BJ (cell line): ENCODE measurements around the gene CCDC93. TPM values are rescaled to one million over a fixed set of nuclear protein-coding genes. Genes with fewer than 3 reads are reported as not detected.

ENCODE experiments used
- CTCF ChIA-PET: fragments of 350-600 bp; formaldehyde crosslinking; extraction: SDS; loops from one replicate; lab custom pipeline; 2021; ENCODE audit warnings: antibody characterized with exemption, inconsistent platforms; lab: Yijun Ruan, JAX
- POLR2A ChIA-PET: fragments of 300-600 bp; sonication (Branson Sonifier 250); formaldehyde crosslinking; extraction: SDS; loops from one replicate; lab custom pipeline; 2021; ENCODE audit warnings: antibody characterized with exemption; lab: Charles Lee
- DNase-seq: peaks from one replicate; pipeline ENCODE4 v3.0.0-alpha.2; 2011; ENCODE audit warnings: low read depth
- H3K27me3 ChIP-seq: 2 replicates; pipeline ENCODE4 v1.6.0; 2011; ENCODE audit warnings: low read length; ENCODE audit not compliant: control insufficient read depth, insufficient read depth
- H3K36me3 ChIP-seq: 2 replicates; pipeline ENCODE4 v1.5.1; 2011; ENCODE audit warnings: low read length; ENCODE audit not compliant: control insufficient read depth, insufficient read depth
- H3K4me3 ChIP-seq: 2 replicates; pipeline ENCODE4 v1.5.1; 2011; ENCODE audit warnings: low read depth, mild to moderate bottlenecking, control low read depth, low read length
- CTCF ChIP-seq: IDR thresholded peaks from 2 replicates; pipeline ENCODE4 v1.5.1; 2011; ENCODE audit warnings: low read depth, mild to moderate bottlenecking, control low read depth, inconsistent platforms, low read length, moderate library complexity; ENCODE audit not compliant: insufficient read depth
- polyA plus RNA-seq: library from polyadenylated mRNA; depleted of rRNA; stranded (reverse); fragments of >200 nt; gene quantifications from 2 replicates; pipeline ENCODE4 v1.2.3, GENCODE V29; 2011

Gene CCDC93
- polyA plus RNA-seq, 1 experiment: 12.8 TPM

GRCh38 chr2:118050386-118050785, 36.5 kb upstream of the CCDC93 start:
- ChIA-PET POLR2A (no interaction called here), CTCF (interaction anchor here (8.4 kb wide), 1 partner anchor 11 kb away, joined by 95 read pairs; no protein-coding TSS in a partner anchor)

GRCh38 chr2:118049816-118050140, 35.9 kb upstream of the CCDC93 start:
- DNase-seq: no peak
- CTCF ChIA-PET: interaction anchor here (8.4 kb wide), 1 partner anchor 12 kb away, joined by 95 read pairs; no protein-coding TSS in a partner anchor
- POLR2A ChIA-PET: no interaction called here
- peaks cover 3% of the 10 kb centered on the region; the same call in 1 of the 2 replicates for H3K27me3 ChIP-seq
- no peak for TF ChIP-seq CTCF
- H3K36me3 ChIP-seq: no peaks in the 10 kb centered on the region
- no peak overlapping the region for H3K4me3 ChIP-seq

More at GRCh38 chr2:118050386-118050785, 36.5 kb upstream of the CCDC93 start:
- DNase-seq: no peak
- Histone ChIP-seq H3K27me3 (peaks cover 2% of the 10 kb centered on the region; the same call in 1 of the 2 replicates), H3K36me3 (no peaks in the 10 kb centered on the region), H3K4me3 (no peak overlapping the region)
- TF ChIP-seq CTCF: no peak

- no peak for TF ChIP-seq CTCF
- ChIA-PET CTCF (interaction anchor here (2.8 to 8.4 kb wide), 2 partner anchors 11 to 12 kb away, joined by 13 to 95 read pairs; no protein-coding TSS in a partner anchor), POLR2A (no interaction called here)
- Histone ChIP-seq H3K27me3 (peaks cover 3% of the 10 kb centered on the region; the same call in 1 of the 2 replicates), H3K36me3 (no peaks in the 10 kb centered on the region), H3K4me3 (no peak overlapping the region)
- no peak for DNase-seq
These were observed 35.4 kb upstream of the CCDC93 start for GRCh38 chr2:118049140-118049815.

GRCh38 chr2:118048401-118048800, 34.5 kb upstream of the CCDC93 start:
- POLR2A ChIA-PET: no interaction called here
- H3K27me3 ChIP-seq: peaks cover 2% of the 10 kb centered on the region; the same call in 1 of the 2 replicates
- H3K4me3 ChIP-seq: no peak overlapping the region
- H3K36me3 ChIP-seq: no peaks in the 10 kb centered on the region
- TF ChIP-seq CTCF: no peak
- CTCF ChIA-PET: interaction anchor here (2.3 to 8.4 kb wide), 5 partner anchors 10 to 173 kb away, joined by 7 to 95 read pairs (median 13); no protein-coding TSS in a partner anchor
- DNase-seq: no peak

GRCh38 chr2:118047380-118047826, 33.5 kb upstream of the CCDC93 start:
- Histone ChIP-seq H3K36me3 (no peaks in the 10 kb centered on the region), H3K4me3 (no peak overlapping the region), H3K27me3 (peaks cover 2% of the 10 kb centered on the region; the same call in 1 of the 2 replicates)
- POLR2A ChIA-PET: no interaction called here
- no peak for TF ChIP-seq CTCF
- DNase-seq: no peak
- CTCF ChIA-PET: interaction anchor here (0.7 to 8.4 kb wide), 24 partner anchors 8 to 808 kb away, joined by 3 to 95 read pairs (median 4); no protein-coding TSS in a partner anchor
